Regular cardiac myocyte (primary cell): ENCODE results near the gene RUFY3. TPM values are rescaled to one million over a fixed set of nuclear protein-coding genes. Genes with fewer than 3 reads are reported as not detected.

Experiments used
- total RNA-seq: library from RNA; depleted of rRNA; stranded (reverse); fragments of >200 nt; gene quantifications from 2 replicates; pipeline ENCODE4 v1.2.3, GENCODE V29; 2014

Gene RUFY3, protein sequence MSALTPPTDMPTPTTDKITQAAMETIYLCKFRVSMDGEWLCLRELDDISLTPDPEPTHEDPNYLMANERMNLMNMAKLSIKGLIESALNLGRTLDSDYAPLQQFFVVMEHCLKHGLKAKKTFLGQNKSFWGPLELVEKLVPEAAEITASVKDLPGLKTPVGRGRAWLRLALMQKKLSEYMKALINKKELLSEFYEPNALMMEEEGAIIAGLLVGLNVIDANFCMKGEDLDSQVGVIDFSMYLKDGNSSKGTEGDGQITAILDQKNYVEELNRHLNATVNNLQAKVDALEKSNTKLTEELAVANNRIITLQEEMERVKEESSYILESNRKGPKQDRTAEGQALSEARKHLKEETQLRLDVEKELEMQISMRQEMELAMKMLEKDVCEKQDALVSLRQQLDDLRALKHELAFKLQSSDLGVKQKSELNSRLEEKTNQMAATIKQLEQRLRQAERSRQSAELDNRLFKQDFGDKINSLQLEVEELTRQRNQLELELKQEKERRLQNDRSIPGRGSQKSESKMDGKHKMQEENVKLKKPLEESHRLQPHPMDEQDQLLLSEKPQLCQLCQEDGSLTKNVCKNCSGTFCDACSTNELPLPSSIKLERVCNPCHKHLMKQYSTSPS
- total RNA-seq = 30.5 and 66.2 TPM in 2 replicates

GRCh38 chr4:70721747-70722146 lies at the start of gene RUFY3:
RUFY3 (plus strand) TSS chr4:70721964; CDS start chr4:70722574, 610 bp downstream.

DNA sequence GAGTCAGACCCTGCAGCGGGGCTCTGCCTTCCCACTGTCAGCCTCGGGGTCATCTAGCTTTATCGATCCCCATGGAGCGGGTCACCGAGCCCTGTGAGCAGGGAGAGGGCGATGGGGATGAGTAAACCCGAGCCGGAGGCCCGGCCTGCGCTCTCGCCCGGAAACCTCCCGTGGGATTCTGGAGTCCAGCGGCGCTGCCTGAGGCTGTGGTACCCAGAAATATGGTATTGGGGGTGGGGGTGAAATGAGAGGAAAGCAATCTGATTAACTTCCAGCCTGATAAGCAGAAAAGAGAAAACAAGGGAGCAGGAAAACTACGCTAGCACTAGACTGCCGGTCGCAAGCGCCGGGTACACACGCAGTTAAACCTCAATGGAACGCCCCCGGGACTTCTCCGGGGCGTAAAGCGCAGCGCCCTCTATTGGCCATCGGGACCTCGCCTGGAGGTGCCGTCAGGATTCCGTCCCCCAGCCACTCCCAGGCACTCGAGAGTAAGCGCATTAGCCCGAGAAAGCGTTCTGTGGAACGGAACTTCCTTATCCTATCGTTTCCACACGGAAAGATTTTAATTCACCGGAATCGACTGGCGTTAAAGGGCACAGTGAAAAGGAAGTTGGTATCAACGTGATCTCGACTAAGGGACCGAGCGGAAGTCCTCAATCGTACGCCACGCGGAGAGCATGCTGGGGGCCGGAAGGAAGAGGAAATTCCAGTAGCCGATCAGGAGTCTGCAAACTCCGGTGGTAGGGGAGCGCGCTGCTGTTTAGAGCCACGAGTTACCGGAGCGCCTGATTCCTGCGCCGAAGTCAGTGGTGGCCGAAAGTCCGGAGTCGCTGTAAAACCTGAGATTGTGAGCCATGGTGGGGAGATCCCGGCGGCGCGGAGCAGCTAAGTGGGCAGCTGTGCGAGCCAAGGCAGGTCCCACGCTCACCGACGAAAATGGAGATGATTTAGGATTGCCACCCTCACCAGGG lies 33.7 kb upstream of the RUFY3 start, which contains the start of gene UTP3:
UTP3 (plus strand) TSS at position 712 of the 974 bp plus-strand sequence; CDS start at position 858, 146 bp downstream.

GRCh38 chr4:70839589-70840093 lies 117.9 kb downstream of the RUFY3 start, which contains the start of gene GRSF1:
GRSF1 (minus strand) TSS chr4:70839890; CDS start chr4:70839827, 63 bp downstream.

Other genes starting within 250 kb of the RUFY3 start
- gene MUC7, start 249.8 kb upstream of the RUFY3 start, total RNA-seq = not detected in 2 replicates
- gene AMTN, start 203.4 kb upstream of the RUFY3 start, total RNA-seq = not detected in 2 replicates
- gene AMBN, start 129.7 kb upstream of the RUFY3 start, total RNA-seq = not detected in 2 replicates
- gene ENAM, start 93.2 kb upstream of the RUFY3 start, total RNA-seq = under 0.01 TPM in 1 of 2 replicates, not detected in the other
- gene JCHAIN, start 55.5 kb upstream of the RUFY3 start, total RNA-seq = 0.19 and 2.0 TPM in 2 replicates
- 19.2 and 33.5 TPM in 2 replicates for gene UTP3, start 33.4 kb upstream of the RUFY3 start, total RNA-seq
- 84.0 and 124 TPM in 2 replicates for gene GRSF1, start 117.9 kb downstream of the RUFY3 start, total RNA-seq
- 13.8 and 15.0 TPM in 2 replicates for gene MOB1B, start 180.4 kb downstream of the RUFY3 start, total RNA-seq